HEK293 (cell line): ENCODE measurements around the gene OR8S1.

ENCODE experiments used
- CTCF ChIA-PET: fragments of 350-600 bp; formaldehyde crosslinking; extraction: SDS; loops from one replicate; lab custom pipeline; 2021; ENCODE audit warnings: antibody characterized with exemption; lab: Yijun Ruan, JAX
- POLR2A ChIA-PET: fragments of 300-600 bp; formaldehyde crosslinking; extraction: SDS; loops from one replicate; lab custom pipeline; 2020; ENCODE audit warnings: antibody characterized with exemption, inconsistent platforms; lab: Yijun Ruan, JAX
- H3K27ac ChIP-seq: fragments of 200-500 bp; sonication (Bioruptor generic); 2 replicates; pipeline ENCODE4 v1.5.1; 2014; ENCODE audit warnings: low read depth, low read length, control low read depth, inconsistent platforms; ENCODE audit errors: extremely low read depth
- H3K36me3 ChIP-seq, 2 experiments: fragments of 200-500 bp in 1 of 2; sonication (Bioruptor generic) in 1 of 2; 1 replicate in 1 of 2; 2 replicates in 1 of 2; pipeline ENCODE4 v1.5.1; 2014 to 2017; ENCODE audit warnings: inconsistent platforms in 2 of 2, low read length in 2 of 2; ENCODE audit not compliant: control insufficient read depth in 2 of 2, insufficient read depth in 1 of 2
- H3K4me1 ChIP-seq: fragments of 200-500 bp; sonication (Bioruptor generic); 2 replicates; pipeline ENCODE4 v1.5.1; 2014; ENCODE audit warnings: mild to moderate bottlenecking, low read length, inconsistent platforms; ENCODE audit not compliant: control insufficient read depth, insufficient read depth
- H3K4me3 ChIP-seq: 2 replicates; pipeline ENCODE4 v1.5.1; 2011; ENCODE audit warnings: low read depth, mild to moderate bottlenecking, control low read depth, low read length, moderate library complexity
- H3K9me3 ChIP-seq: fragments of 200-500 bp; sonication (Bioruptor generic); 2 replicates; pipeline ENCODE4 v1.5.1; 2014; ENCODE audit warnings: low read depth, low read length, inconsistent platforms; ENCODE audit not compliant: control insufficient read depth, insufficient read depth
- BCL11B ChIP-seq: fragments of 450-650 bp; formaldehyde crosslinking; IDR thresholded peaks from 2 replicates; pipeline ENCODE4 v1.5.1; 2016; ENCODE audit warnings: low read depth, missing biosample characterization, missing genetic modification characterization
- FEZF1 ChIP-seq: fragments of 450-650 bp; formaldehyde crosslinking; IDR thresholded peaks from 2 replicates; pipeline ENCODE4 v1.5.1; 2016; ENCODE audit warnings: missing biosample characterization, missing genetic modification characterization
- IKZF3 ChIP-seq: fragments of 450-650 bp; IDR thresholded peaks from 2 replicates; pipeline ENCODE4 v1.5.0; 2018; ENCODE audit warnings: missing biosample characterization, mild to moderate bottlenecking, missing genetic modification characterization, moderate library complexity
- KLF16 ChIP-seq: fragments of 450-650 bp; formaldehyde crosslinking; IDR thresholded peaks from 2 replicates; pipeline ENCODE4 v1.5.1; 2017; ENCODE audit warnings: missing biosample characterization, missing genetic modification characterization
- KLF7 ChIP-seq: fragments of 450-650 bp; formaldehyde crosslinking; IDR thresholded peaks from 2 replicates; pipeline ENCODE4 v1.5.1; 2016; ENCODE audit warnings: missing biosample characterization, missing genetic modification characterization, borderline replicate concordance
- PRDM1 ChIP-seq: fragments of 450-650 bp; formaldehyde crosslinking; IDR thresholded peaks from 2 replicates; pipeline ENCODE4; 2016; ENCODE audit warnings: missing biosample characterization, missing genetic modification characterization
- SCRT2 ChIP-seq: fragments of 450-650 bp; formaldehyde crosslinking; IDR thresholded peaks from 2 replicates; pipeline ENCODE4 v1.5.1; 2016; ENCODE audit warnings: missing biosample characterization, missing genetic modification characterization
- SETDB1 ChIP-seq: IDR thresholded peaks from one replicate; pipeline ENCODE4 v1.6.1; 2017; ENCODE audit warnings: mild to moderate bottlenecking, low read length, moderate library complexity, mixed read lengths; ENCODE audit not compliant: insufficient read length
- TRIM28 ChIP-seq: IDR thresholded peaks from 2 replicates; pipeline ENCODE4 v1.6.1; 2011; ENCODE audit warnings: low read length, control low read depth, borderline replicate concordance
- WT1 ChIP-seq: fragments of 450-650 bp; formaldehyde crosslinking; IDR thresholded peaks from 2 replicates; pipeline ENCODE4 v1.5.1; 2016; ENCODE audit warnings: missing biosample characterization, missing genetic modification characterization
- ZBTB1 ChIP-seq: fragments of 450-650 bp; formaldehyde crosslinking; IDR thresholded peaks from 2 replicates; pipeline ENCODE4 v1.5.1; 2016; ENCODE audit warnings: missing biosample characterization, missing genetic modification characterization
- ZFP3 ChIP-seq: fragments of 450-650 bp; formaldehyde crosslinking; IDR thresholded peaks from 2 replicates; pipeline ENCODE4 v1.5.1; 2016; ENCODE audit warnings: low read depth, missing biosample characterization, missing genetic modification characterization
- ZNF121 ChIP-seq: fragments of 450-650 bp; formaldehyde crosslinking; IDR thresholded peaks from 2 replicates; pipeline ENCODE4 v1.5.1; 2016; ENCODE audit warnings: missing biosample characterization, missing genetic modification characterization
- ZNF133 ChIP-seq: fragments of 450-650 bp; formaldehyde crosslinking; IDR thresholded peaks from 2 replicates; pipeline ENCODE4 v1.5.1; 2016; ENCODE audit warnings: missing biosample characterization, missing genetic modification characterization
- ZNF169 ChIP-seq: fragments of 450-650 bp; formaldehyde crosslinking; IDR thresholded peaks from 2 replicates; pipeline ENCODE4 v1.5.1; 2016; ENCODE audit warnings: missing biosample characterization, missing genetic modification characterization
- ZNF239 ChIP-seq: fragments of 450-650 bp; formaldehyde crosslinking; IDR thresholded peaks from 2 replicates; pipeline ENCODE4 v1.5.1; 2016; ENCODE audit warnings: missing biosample characterization, missing genetic modification characterization
- ZNF341 ChIP-seq: fragments of 450-650 bp; formaldehyde crosslinking; IDR thresholded peaks from 2 replicates; pipeline ENCODE4; 2016; ENCODE audit warnings: low read depth, missing biosample characterization, missing genetic modification characterization
- ZNF544 ChIP-seq: fragments of 450-650 bp; formaldehyde crosslinking; IDR thresholded peaks from 2 replicates; pipeline ENCODE4 v1.5.0; 2017; ENCODE audit warnings: missing biosample characterization, missing genetic modification characterization
- ZNF560 ChIP-seq: fragments of 450-650 bp; formaldehyde crosslinking; IDR thresholded peaks from 2 replicates; pipeline ENCODE4 v1.5.1; 2017; ENCODE audit warnings: missing biosample characterization, missing genetic modification characterization, borderline replicate concordance
- ZNF585B ChIP-seq: fragments of 450-650 bp; formaldehyde crosslinking; IDR thresholded peaks from 2 replicates; pipeline ENCODE4 v1.5.1; 2016; ENCODE audit warnings: missing biosample characterization, missing genetic modification characterization
- ZNF596 ChIP-seq: fragments of 450-650 bp; IDR thresholded peaks from 2 replicates; pipeline ENCODE4 v1.5.0; 2018; ENCODE audit warnings: missing biosample characterization, mild to moderate bottlenecking, missing genetic modification characterization, moderate library complexity
- ZNF76 ChIP-seq: fragments of 450-650 bp; formaldehyde crosslinking; IDR thresholded peaks from 2 replicates; pipeline ENCODE4; 2016; ENCODE audit warnings: low read depth, missing biosample characterization, missing genetic modification characterization, borderline replicate concordance
- ZNF791 ChIP-seq: fragments of 450-650 bp; formaldehyde crosslinking; IDR thresholded peaks from 2 replicates; pipeline ENCODE4 v1.5.1; 2016; ENCODE audit warnings: missing biosample characterization, missing genetic modification characterization
- ZNF837 ChIP-seq: fragments of 450-650 bp; formaldehyde crosslinking; IDR thresholded peaks from 2 replicates; pipeline ENCODE4 v1.5.1; 2016; ENCODE audit warnings: missing biosample characterization, missing genetic modification characterization
- TF ChIP-seq, protein P1 (sequence below): fragments of 450-650 bp; formaldehyde crosslinking; IDR thresholded peaks from 2 replicates; pipeline ENCODE4 v1.5.1; 2016; ENCODE audit warnings: missing biosample characterization, missing genetic modification characterization
- TF ChIP-seq, protein P2 (sequence below): fragments of 450-650 bp; formaldehyde crosslinking; IDR thresholded peaks from 2 replicates; pipeline ENCODE4 v1.5.1; 2016; ENCODE audit warnings: missing biosample characterization, missing genetic modification characterization
- TF ChIP-seq, protein P3 (sequence below): fragments of 450-650 bp; formaldehyde crosslinking; IDR thresholded peaks from 2 replicates; pipeline ENCODE4 v1.5.1; 2016; ENCODE audit warnings: missing biosample characterization, missing genetic modification characterization
- TF ChIP-seq, protein P4 (sequence below): fragments of 450-650 bp; formaldehyde crosslinking; IDR thresholded peaks from 2 replicates; pipeline ENCODE4 v1.5.1; 2017; ENCODE audit warnings: missing biosample characterization, missing genetic modification characterization
- TF ChIP-seq, protein P5 (sequence below): fragments of 450-650 bp; formaldehyde crosslinking; IDR thresholded peaks from 2 replicates; pipeline ENCODE4 v1.5.1; 2017; ENCODE audit warnings: missing biosample characterization, missing genetic modification characterization

The OR8S1 gene

DNA sequence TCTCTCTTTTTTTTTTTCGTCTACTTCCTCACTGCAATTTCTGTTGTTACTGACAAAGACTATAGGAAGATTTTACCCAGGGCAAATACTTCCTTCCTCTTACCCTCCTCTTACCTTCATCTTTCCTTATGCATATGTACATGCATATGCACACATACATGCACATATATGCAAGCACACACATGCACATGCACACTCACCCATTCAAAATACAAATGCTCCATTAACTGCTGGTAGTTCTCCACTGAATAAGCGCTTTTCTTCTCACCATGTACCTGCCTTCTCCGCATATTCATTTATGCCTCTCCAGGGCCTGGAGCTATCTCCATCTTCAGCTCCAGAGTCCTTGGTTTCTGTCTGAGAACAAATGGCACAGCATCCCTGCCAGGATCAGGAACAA lies 42.5 kb upstream of the OR8S1 start:
- no peaks in the 10 kb centered on the region for H3K4me1 ChIP-seq
- ChIA-PET POLR2A (no interaction called here), CTCF (interaction anchor here (0.7 to 1.5 kb wide), 2 partner anchors 136 to 167 kb away, joined by 3 to 5 read pairs; no protein-coding TSS in a partner anchor)
- H3K36me3 ChIP-seq, result no peaks in the 10 kb centered on the region
- no peak overlapping the region for H3K27ac ChIP-seq
- no peak overlapping the region for H3K4me3 ChIP-seq
- no peaks in the 10 kb centered on the region for H3K9me3 ChIP-seq
- no peak for TF ChIP-seq KLF16
- TF ChIP-seq ZNF585B (tag by site-specific recombination), result no peak
- no peak for TF ChIP-seq PRDM1 (tag by site-specific recombination)
- TF ChIP-seq ZNF791 (tag by site-specific recombination), result no peak
- no peak for TF ChIP-seq SETDB1
- TF ChIP-seq ZBTB1, result no peak
- TF ChIP-seq, protein P1, sequence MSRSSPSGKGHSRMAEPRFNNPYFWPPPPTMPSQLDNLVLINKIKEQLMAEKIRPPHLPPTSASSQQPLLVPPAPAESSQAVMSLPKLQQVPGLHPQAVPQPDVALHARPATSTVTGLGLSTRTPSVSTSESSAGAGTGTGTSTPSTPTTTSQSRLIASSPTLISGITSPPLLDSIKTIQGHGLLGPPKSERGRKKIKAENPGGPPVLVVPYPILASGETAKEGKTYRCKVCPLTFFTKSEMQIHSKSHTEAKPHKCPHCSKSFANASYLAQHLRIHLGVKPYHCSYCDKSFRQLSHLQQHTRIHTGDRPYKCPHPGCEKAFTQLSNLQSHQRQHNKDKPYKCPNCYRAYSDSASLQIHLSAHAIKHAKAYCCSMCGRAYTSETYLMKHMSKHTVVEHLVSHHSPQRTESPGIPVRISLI (tag by site-specific recombination), result no peak
- TF ChIP-seq FEZF1 (tag by site-specific recombination), result no peak
- TF ChIP-seq WT1 (tag by site-specific recombination), result no peak
- TF ChIP-seq ZNF76 (tag by site-specific recombination), result no peak
- no peak for TF ChIP-seq ZNF596 (tag by site-specific recombination)
- TF ChIP-seq IKZF3, result no peak

DNA sequence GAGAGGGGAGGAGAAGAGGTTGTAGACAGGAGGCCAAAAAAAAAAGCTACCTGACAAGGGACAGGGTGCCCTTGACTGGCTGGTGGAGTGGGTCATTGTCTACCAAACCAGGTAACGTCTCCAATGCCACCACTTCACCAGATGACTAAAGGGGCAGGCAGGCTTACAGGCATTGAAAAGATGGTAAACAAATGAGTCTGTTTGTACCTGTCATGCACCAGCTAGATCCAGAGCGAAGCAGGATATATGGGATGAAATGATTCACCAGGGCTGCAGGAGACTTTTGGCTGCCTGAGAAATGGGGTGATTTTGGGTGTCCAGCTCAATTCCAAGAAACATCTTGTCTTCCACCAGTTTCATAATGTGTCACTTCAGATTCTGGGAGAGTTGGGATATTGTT lies 39.2 kb upstream of the OR8S1 start:
- CTCF ChIA-PET, result interaction anchor here (0.6 kb wide), 1 partner anchor 22 kb away, joined by 3 read pairs; no protein-coding TSS in a partner anchor
- POLR2A ChIA-PET, result no interaction called here
- Histone ChIP-seq H3K9me3 (no peaks in the 10 kb centered on the region), H3K4me3 (no peak overlapping the region), H3K27ac (no peak overlapping the region), H3K4me1 (no peaks in the 10 kb centered on the region), H3K36me3 (no peaks in the 10 kb centered on the region)
- TF ChIP-seq, protein P2, sequence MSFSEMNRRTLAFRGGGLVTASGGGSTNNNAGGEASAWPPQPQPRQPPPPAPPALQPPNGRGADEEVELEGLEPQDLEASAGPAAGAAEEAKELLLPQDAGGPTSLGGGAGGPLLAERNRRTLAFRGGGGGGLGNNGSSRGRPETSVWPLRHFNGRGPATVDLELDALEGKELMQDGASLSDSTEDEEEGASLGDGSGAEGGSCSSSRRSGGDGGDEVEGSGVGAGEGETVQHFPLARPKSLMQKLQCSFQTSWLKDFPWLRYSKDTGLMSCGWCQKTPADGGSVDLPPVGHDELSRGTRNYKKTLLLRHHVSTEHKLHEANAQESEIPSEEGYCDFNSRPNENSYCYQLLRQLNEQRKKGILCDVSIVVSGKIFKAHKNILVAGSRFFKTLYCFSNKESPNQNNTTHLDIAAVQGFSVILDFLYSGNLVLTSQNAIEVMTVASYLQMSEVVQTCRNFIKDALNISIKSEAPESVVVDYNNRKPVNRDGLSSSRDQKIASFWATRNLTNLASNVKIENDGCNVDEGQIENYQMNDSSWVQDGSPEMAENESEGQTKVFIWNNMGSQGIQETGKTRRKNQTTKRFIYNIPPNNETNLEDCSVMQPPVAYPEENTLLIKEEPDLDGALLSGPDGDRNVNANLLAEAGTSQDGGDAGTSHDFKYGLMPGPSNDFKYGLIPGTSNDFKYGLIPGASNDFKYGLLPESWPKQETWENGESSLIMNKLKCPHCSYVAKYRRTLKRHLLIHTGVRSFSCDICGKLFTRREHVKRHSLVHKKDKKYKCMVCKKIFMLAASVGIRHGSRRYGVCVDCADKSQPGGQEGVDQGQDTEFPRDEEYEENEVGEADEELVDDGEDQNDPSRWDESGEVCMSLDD (tag by site-specific recombination), result no peak
- TF ChIP-seq BCL11B (tag by site-specific recombination) (no peak), ZNF341 (tag by site-specific recombination) (no peak), ZNF169 (no peak), KLF7 (tag by site-specific recombination) (no peak), ZFP3 (tag by site-specific recombination) (no peak), TRIM28 (no peak), ZNF133 (tag by site-specific recombination) (no peak), ZNF544 (tag by site-specific recombination) (no peak), ZNF837 (tag by site-specific recombination) (no peak), ZNF121 (tag by site-specific recombination) (no peak), SCRT2 (tag by site-specific recombination) (no peak), ZNF560 (tag by site-specific recombination) (no peak), ZNF239 (no peak)
- TF ChIP-seq, protein P3, sequence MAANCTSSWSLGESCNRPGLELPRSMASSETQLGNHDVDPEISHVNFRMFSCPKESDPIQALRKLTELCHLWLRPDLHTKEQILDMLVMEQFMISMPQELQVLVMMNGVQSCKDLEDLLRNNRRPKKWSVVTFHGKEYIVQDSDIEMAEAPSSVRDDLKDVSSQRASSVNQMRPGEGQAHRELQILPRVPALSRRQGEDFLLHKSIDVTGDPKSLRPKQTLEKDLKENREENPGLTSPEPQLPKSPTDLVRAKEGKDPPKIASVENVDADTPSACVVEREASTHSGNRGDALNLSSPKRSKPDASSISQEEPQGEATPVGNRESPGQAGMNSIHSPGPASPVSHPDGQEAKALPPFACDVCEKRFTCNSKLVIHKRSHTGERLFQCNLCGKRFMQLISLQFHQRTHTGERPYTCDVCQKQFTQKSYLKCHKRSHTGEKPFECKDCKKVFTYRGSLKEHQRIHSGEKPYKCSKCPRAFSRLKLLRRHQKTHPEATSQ (tag by site-specific recombination), result no peak
- TF ChIP-seq, protein P4, sequence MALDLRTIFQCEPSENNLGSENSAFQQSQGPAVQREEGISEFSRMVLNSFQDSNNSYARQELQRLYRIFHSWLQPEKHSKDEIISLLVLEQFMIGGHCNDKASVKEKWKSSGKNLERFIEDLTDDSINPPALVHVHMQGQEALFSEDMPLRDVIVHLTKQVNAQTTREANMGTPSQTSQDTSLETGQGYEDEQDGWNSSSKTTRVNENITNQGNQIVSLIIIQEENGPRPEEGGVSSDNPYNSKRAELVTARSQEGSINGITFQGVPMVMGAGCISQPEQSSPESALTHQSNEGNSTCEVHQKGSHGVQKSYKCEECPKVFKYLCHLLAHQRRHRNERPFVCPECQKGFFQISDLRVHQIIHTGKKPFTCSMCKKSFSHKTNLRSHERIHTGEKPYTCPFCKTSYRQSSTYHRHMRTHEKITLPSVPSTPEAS, result no peak
- TF ChIP-seq, protein P5, sequence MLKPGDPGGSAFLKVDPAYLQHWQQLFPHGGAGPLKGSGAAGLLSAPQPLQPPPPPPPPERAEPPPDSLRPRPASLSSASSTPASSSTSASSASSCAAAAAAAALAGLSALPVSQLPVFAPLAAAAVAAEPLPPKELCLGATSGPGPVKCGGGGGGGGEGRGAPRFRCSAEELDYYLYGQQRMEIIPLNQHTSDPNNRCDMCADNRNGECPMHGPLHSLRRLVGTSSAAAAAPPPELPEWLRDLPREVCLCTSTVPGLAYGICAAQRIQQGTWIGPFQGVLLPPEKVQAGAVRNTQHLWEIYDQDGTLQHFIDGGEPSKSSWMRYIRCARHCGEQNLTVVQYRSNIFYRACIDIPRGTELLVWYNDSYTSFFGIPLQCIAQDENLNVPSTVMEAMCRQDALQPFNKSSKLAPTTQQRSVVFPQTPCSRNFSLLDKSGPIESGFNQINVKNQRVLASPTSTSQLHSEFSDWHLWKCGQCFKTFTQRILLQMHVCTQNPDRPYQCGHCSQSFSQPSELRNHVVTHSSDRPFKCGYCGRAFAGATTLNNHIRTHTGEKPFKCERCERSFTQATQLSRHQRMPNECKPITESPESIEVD (tag by site-specific recombination), result no peak
